Hepatocyte (in vitro differentiated cells): ENCODE measurements around the gene KRTAP5-7. TPM values are rescaled to one million over a fixed set of nuclear protein-coding genes. Genes with fewer than 3 reads are reported as not detected.

Experiments used
- DNase-seq: peaks from one replicate; pipeline ENCODE4 v3.0.0-alpha.2; 2016; ENCODE audit warnings: low spot score
- H2AFZ ChIP-seq: fragments of 200-600 bp; sonication (generic); 2 replicates; pipeline ENCODE4 v1.6.0; 2016; ENCODE audit warnings: antibody characterized with exemption, mild to moderate bottlenecking
- H3K27ac ChIP-seq: fragments of 200-600 bp; sonication (generic); 2 replicates; pipeline ENCODE4 v1.5.1; 2016; ENCODE audit warnings: mild to moderate bottlenecking
- H3K27me3 ChIP-seq: fragments of 200-600 bp; sonication (generic); 2 replicates; pipeline ENCODE4 v1.6.1; 2016
- H3K36me3 ChIP-seq: fragments of 200-600 bp; sonication (generic); replicated peaks from 2 replicates; pipeline ENCODE4 v1.5.1; 2016; ENCODE audit warnings: low read depth; ENCODE audit not compliant: insufficient read depth
- H3K4me1 ChIP-seq: fragments of 200-600 bp; sonication (generic); 2 replicates; pipeline ENCODE4 v1.5.1; 2016; ENCODE audit warnings: mild to moderate bottlenecking, moderate library complexity; ENCODE audit not compliant: insufficient read depth
- H3K4me2 ChIP-seq: fragments of 200-600 bp; sonication (generic); 2 replicates; pipeline ENCODE4 v1.6.0; 2016
- H3K4me3 ChIP-seq: fragments of 200-600 bp; sonication (generic); 2 replicates; pipeline ENCODE4 v1.5.1; 2016; ENCODE audit warnings: mild to moderate bottlenecking
- H3K79me2 ChIP-seq: fragments of 200-600 bp; sonication (generic); 2 replicates; pipeline ENCODE4 v1.6.0; 2017; ENCODE audit warnings: mild to moderate bottlenecking
- H3K9me2 ChIP-seq: fragments of 200-600 bp; sonication (generic); replicated peaks from 2 replicates; pipeline ENCODE4 v1.6.0; 2017; ENCODE audit warnings: mild to moderate bottlenecking; ENCODE audit not compliant: insufficient read depth
- H3K9me3 ChIP-seq: fragments of 200-600 bp; sonication (generic); 2 replicates; pipeline ENCODE4 v1.5.1; 2016; ENCODE audit warnings: low read depth, mild to moderate bottlenecking
- H4K20me1 ChIP-seq: fragments of 200-600 bp; sonication (generic); 2 replicates; pipeline ENCODE4 v1.6.0; 2016; ENCODE audit warnings: mild to moderate bottlenecking; ENCODE audit not compliant: insufficient read depth, poor library complexity, severe bottlenecking
- CTCF ChIP-seq: fragments of 200-600 bp; sonication (generic); IDR thresholded peaks from 2 replicates; pipeline ENCODE4 v1.5.1; 2016; ENCODE audit warnings: antibody characterized with exemption, mild to moderate bottlenecking; ENCODE audit not compliant: poor library complexity
- EZH2 ChIP-seq: fragments of 200-600 bp; sonication (generic); IDR thresholded peaks from 2 replicates; pipeline ENCODE4 v1.6.1; 2016; ENCODE audit warnings: antibody characterized with exemption, mild to moderate bottlenecking, borderline replicate concordance
- EZH2phosphoT487 ChIP-seq: fragments of 200-600 bp; sonication (generic); IDR thresholded peaks from one replicate; pipeline ENCODE4 v1.6.1; 2018; ENCODE audit warnings: antibody characterized with exemption, mild to moderate bottlenecking, low read depth, moderate library complexity; ENCODE audit not compliant: unreplicated experiment, severe bottlenecking
- WGBS: methylation state at CpG from one replicate; pipeline ENCODE4 v1.1.6; 2016; ENCODE audit warnings: low lambda C conversion rate; ENCODE audit errors: missing lambda C conversion rate; 5-methylcytosine and 5-hydroxymethylcytosine counted together
- polyA plus RNA-seq: library from polyadenylated mRNA; unstranded; fragments of >200 nt; fragmentation: Nextera tagmentation; extraction: Ambion mirVana; gene quantifications from 2 replicates; pipeline ENCODE4 v1.2.1, GENCODE V29; 2016
- total RNA-seq: library from RNA; depleted of rRNA; stranded (reverse); fragments of >200 nt; gene quantifications from 2 replicates; pipeline ENCODE4 v1.2.3, GENCODE V29; 2014

Gene KRTAP5-7
- total and polyA plus RNA-seq, 2 experiments from 2014 or later = not detected

GRCh38 chr11:71498091-71498490 is 29.0 kb upstream of the KRTAP5-7 start:
- 97% methylated on average over 19 of the region's 19 CpGs for WGBS
- Histone ChIP-seq H3K4me2 (no peak overlapping the region), H3K9me2 (no peaks in the 10 kb centered on the region), H3K27me3 (no peaks in the 10 kb centered on the region), H3K9me3 (no peaks in the 10 kb centered on the region), H3K27ac (no peak overlapping the region), H4K20me1 (no peaks in the 10 kb centered on the region), H3K36me3 (no peaks in the 10 kb centered on the region), H2AFZ (no peak overlapping the region), H3K4me3 (no peak overlapping the region), H3K79me2 (no peaks in the 10 kb centered on the region), H3K4me1 (no peaks in the 10 kb centered on the region)
- TF ChIP-seq CTCF (no peak), EZH2phosphoT487 (no peak), EZH2 (no peak)
- no peak for DNase-seq

- 95% methylated on average over 13 of the region's 13 CpGs for WGBS
- no peak overlapping the region for H3K4me2 ChIP-seq
- H3K79me2 ChIP-seq = no peaks in the 10 kb centered on the region
- no peaks in the 10 kb centered on the region for H4K20me1 ChIP-seq
- H3K4me3 ChIP-seq = no peak overlapping the region
- H3K9me2 ChIP-seq = no peaks in the 10 kb centered on the region
- no peaks in the 10 kb centered on the region for H3K36me3 ChIP-seq
- no peaks in the 10 kb centered on the region for H3K9me3 ChIP-seq
- no peaks in the 10 kb centered on the region for H3K4me1 ChIP-seq
- TF ChIP-seq EZH2phosphoT487 (no peak), CTCF (no peak), EZH2 (no peak)
- H3K27ac ChIP-seq = no peak overlapping the region
- H2AFZ ChIP-seq = no peak overlapping the region
- H3K27me3 ChIP-seq = no peaks in the 10 kb centered on the region
- DNase-seq = no peak
These were observed 27.9 kb upstream of the KRTAP5-7 start for GRCh38 chr11:71499125-71499524.

DNA sequence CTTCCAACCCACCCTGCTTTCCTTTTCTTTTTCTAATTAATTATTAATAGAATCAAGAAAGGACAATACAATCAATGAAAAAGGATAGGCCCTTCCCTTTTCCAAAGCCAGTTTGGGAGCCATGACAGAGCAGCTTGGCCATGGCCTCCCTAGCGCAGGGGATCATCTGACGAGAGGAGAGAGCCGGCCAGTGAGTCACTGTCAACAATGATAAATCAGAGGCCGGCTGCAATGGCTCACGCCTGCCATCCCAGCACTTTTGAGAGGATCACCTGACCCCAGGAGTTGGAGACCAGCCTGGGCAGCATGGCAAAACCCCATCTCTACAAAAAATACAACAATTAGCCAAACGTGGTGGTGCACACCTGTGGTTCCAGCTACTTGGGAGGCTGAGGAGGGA is 27.5 kb upstream of the KRTAP5-7 start:
- TF ChIP-seq EZH2 (no peak), EZH2phosphoT487 (no peak), CTCF (no peak)
- no peak overlapping the region for H3K27ac ChIP-seq
- H3K79me2 ChIP-seq = no peaks in the 10 kb centered on the region
- DNase-seq = no peak
- H3K36me3 ChIP-seq = no peaks in the 10 kb centered on the region
- 84% methylated on average over 6 of the region's 6 CpGs for WGBS
- H4K20me1 ChIP-seq = no peaks in the 10 kb centered on the region
- no peak overlapping the region for H3K4me3 ChIP-seq
- H2AFZ ChIP-seq = no peak overlapping the region
- H3K9me2 ChIP-seq = no peaks in the 10 kb centered on the region
- H3K27me3 ChIP-seq = no peaks in the 10 kb centered on the region
- no peaks in the 10 kb centered on the region for H3K4me1 ChIP-seq
- no peak overlapping the region for H3K4me2 ChIP-seq
- no peaks in the 10 kb centered on the region for H3K9me3 ChIP-seq

GRCh38 chr11:71500601-71501021 is 26.5 kb upstream of the KRTAP5-7 start:
- DNase-seq = no peak
- 84% methylated on average over 6 of the region's 6 CpGs for WGBS
- Histone ChIP-seq H3K4me1 (no peaks in the 10 kb centered on the region), H3K36me3 (no peaks in the 10 kb centered on the region), H3K4me2 (no peak overlapping the region), H2AFZ (no peak overlapping the region), H3K27ac (no peak overlapping the region), H3K4me3 (no peak overlapping the region), H3K9me2 (no peaks in the 10 kb centered on the region), H3K79me2 (no peaks in the 10 kb centered on the region), H4K20me1 (no peaks in the 10 kb centered on the region), H3K27me3 (no peaks in the 10 kb centered on the region), H3K9me3 (no peaks in the 10 kb centered on the region)
- TF ChIP-seq EZH2 = no peak
- no peak for TF ChIP-seq CTCF
- no peak for TF ChIP-seq EZH2phosphoT487
